ENCODE data around the gene PCIF1.
A peak's percentile ranks its signal among the peaks of the same experiment; 100 is the strongest.

Gene PCIF1

GRCh38 chr20:45892049-45892825, 42.2 kb upstream of the PCIF1 start:
- Histone ChIP-seq H4K20me1 (peaks cover 0 to 67% (median 22%) of the 10 kb centered on the region in 11 experiments; a peak in 10 of 22 replicates), H3K36me3 (peaks cover 47 to 67% (median 50%) of the 10 kb centered on the region in 11 experiments), H3K27ac (peak overlapping the region; percentile 72 to 94 (median 80); a peak in 20 of 22 replicates), H3K9me3 (replicated peaks in 1 of 11) (no peaks in the 10 kb centered on the region), H3K4me2 (peak overlapping the region; percentile 92 to 100 (median 98)), H3K9ac (peak overlapping the region; percentile 84 to 93 (median 88)), H3K4me3 (peak overlapping the region; percentile 77 to 94 (median 86)), H3K27me3 (no peaks in the 10 kb centered on the region), H3K4me1 (peaks cover 34 to 62% (median 48%) of the 10 kb centered on the region in 10 experiments)
- 0 out of 22 replicates have a peak, but pooled peaks of 1 of the 11 experiments have one; percentile 10 for TF ChIP-seq Cebpa-rat (IDR thresholded peaks at IDR 0.05)

- Histone ChIP-seq H3K4me2 (peak overlapping the region in 9 of 11 experiments; percentile 92 to 100 (median 98); a peak in 18 of 22 replicates), H3K9me3 (replicated peaks in 1 of 11) (no peaks in the 10 kb centered on the region), H3K9ac (peak overlapping the region in 8 of 11 experiments; percentile 86 to 93 (median 89); a peak in 12 of 22 replicates), H3K4me3 (peak overlapping the region in 7 of 10 experiments; percentile 77 to 94 (median 87); a peak in 12 of 20 replicates), H3K36me3 (peaks cover 50 to 67% (median 55%) of the 10 kb centered on the region in 11 experiments), H3K4me1 (peaks cover 34 to 62% (median 47%) of the 10 kb centered on the region in 10 experiments), H3K27me3 (no peaks in the 10 kb centered on the region), H3K27ac (peak overlapping the region in 5 of 11 experiments; percentile 1 to 94 (median 86); a peak in 10 of 22 replicates), H4K20me1 (peaks cover 0 to 74% (median 19%) of the 10 kb centered on the region in 11 experiments; a peak in 11 of 22 replicates)
- TF ChIP-seq Cebpa-rat (IDR thresholded peaks at IDR 0.05), result no peak
Observed at GRCh38 chr20:45892828-45893500, 41.5 kb upstream of the PCIF1 start.

- Histone ChIP-seq H3K4me2 (peak overlapping the region in 3 of 11 experiments; percentile 96 to 99 (median 97); a peak in 6 of 22 replicates), H3K9me3 (replicated peaks in 1 of 11) (no peaks in the 10 kb centered on the region), H3K27me3 (no peaks in the 10 kb centered on the region), H3K9ac (peak overlapping the region in 4 of 11 experiments; percentile 33 to 93 (median 88); a peak in 3 of 22 replicates), H3K4me3 (no peak overlapping the region), H3K27ac (0 out of 22 replicates have a peak overlapping the region, but pooled peaks of 1 of the 11 experiments have one; percentile 94), H4K20me1 (peaks cover 0 to 78% (median 18%) of the 10 kb centered on the region in 11 experiments; a peak in 11 of 22 replicates), H3K36me3 (peaks cover 59 to 70% (median 63%) of the 10 kb centered on the region in 11 experiments), H3K4me1 (peaks cover 26 to 55% (median 39%) of the 10 kb centered on the region in 10 experiments)
- TF ChIP-seq Cebpa-rat (IDR thresholded peaks at IDR 0.05), result no peak
Observed at GRCh38 chr20:45893831-45894230, 40.7 kb upstream of the PCIF1 start.

- no peak for TF ChIP-seq Cebpa-rat (IDR thresholded peaks at IDR 0.05)
- H3K4me1 ChIP-seq, result peaks cover 22 to 45% (median 29%) of the 10 kb centered on the region in 10 experiments
- peaks cover 0 to 76% (median 16%) of the 10 kb centered on the region in 11 experiments; a peak in 11 of 22 replicates for H4K20me1 ChIP-seq
- no peaks in the 10 kb centered on the region for H3K27me3 ChIP-seq
- H3K9me3 ChIP-seq (replicated peaks in 1 of 11), result no peaks in the 10 kb centered on the region
- H3K9ac ChIP-seq, result no peak overlapping the region; a peak in 1 of 22 replicates
- no peak overlapping the region for H3K27ac ChIP-seq
- H3K4me2 ChIP-seq, result peak overlapping the region in 3 of 11 experiments; percentile 96 to 99 (median 97); a peak in 3 of 22 replicates
- no peak overlapping the region for H3K4me3 ChIP-seq
- H3K36me3 ChIP-seq, result peaks cover 65 to 75% (median 71%) of the 10 kb centered on the region in 11 experiments
Observed at GRCh38 chr20:45894797-45895196, 39.7 kb upstream of the PCIF1 start.

GRCh38 chr20:45896641-45897161, 37.8 kb upstream of the PCIF1 start:
- Histone ChIP-seq H3K9ac (peak overlapping the region in 2 of 11 experiments; percentile 13 to 19; a peak in 1 of 22 replicates), H3K36me3 (peaks cover 68 to 93% (median 83%) of the 10 kb centered on the region in 11 experiments), H3K27ac (no peak overlapping the region), H3K4me2 (no peak overlapping the region), H3K27me3 (no peaks in the 10 kb centered on the region), H4K20me1 (peaks cover 0 to 93% (median 13%) of the 10 kb centered on the region in 11 experiments; a peak in 11 of 22 replicates), H3K4me3 (no peak overlapping the region), H3K4me1 (peaks cover 14 to 44% (median 24%) of the 10 kb centered on the region in 10 experiments), H3K9me3 (replicated peaks in 1 of 11) (no peaks in the 10 kb centered on the region)
- no peak for TF ChIP-seq Cebpa-rat (IDR thresholded peaks at IDR 0.05)

- H4K20me1 ChIP-seq, result peaks cover 0 to 96% (median 8%) of the 10 kb centered on the region in 11 experiments; a peak in 11 of 22 replicates
- no peaks in the 10 kb centered on the region for H3K9me3 ChIP-seq (replicated peaks in 1 of 11)
- peak overlapping the region in 2 of 11 experiments; percentile 13 to 19; a peak in 1 of 22 replicates for H3K9ac ChIP-seq
- peaks cover 14 to 44% (median 24%) of the 10 kb centered on the region in 10 experiments for H3K4me1 ChIP-seq
- no peak overlapping the region for H3K4me2 ChIP-seq
- peaks cover 68 to 99% (median 83%) of the 10 kb centered on the region in 11 experiments for H3K36me3 ChIP-seq
- H3K27me3 ChIP-seq, result no peaks in the 10 kb centered on the region
- no peak overlapping the region for H3K4me3 ChIP-seq
- no peak overlapping the region for H3K27ac ChIP-seq
- TF ChIP-seq Cebpa-rat (IDR thresholded peaks at IDR 0.05), result no peak
Observed at GRCh38 chr20:45897289-45897688, 37.2 kb upstream of the PCIF1 start.

GRCh38 chr20:45897692-45898091, 36.8 kb upstream of the PCIF1 start:
- Histone ChIP-seq H3K9me3 (replicated peaks in 1 of 11) (no peaks in the 10 kb centered on the region), H3K4me3 (no peak overlapping the region), H3K9ac (peak overlapping the region in 2 of 11 experiments; percentile 10 to 18; a peak in 2 of 22 replicates), H3K27ac (no peak overlapping the region), H3K27me3 (no peaks in the 10 kb centered on the region), H4K20me1 (peaks cover 0 to 96% (median 9%) of the 10 kb centered on the region in 11 experiments; a peak in 11 of 22 replicates), H3K4me1 (peaks cover 15 to 44% (median 24%) of the 10 kb centered on the region in 10 experiments), H3K4me2 (no peak overlapping the region), H3K36me3 (peaks cover 66 to 99% (median 79%) of the 10 kb centered on the region in 11 experiments)
- TF ChIP-seq Cebpa-rat (IDR thresholded peaks at IDR 0.05), result no peak

- Histone ChIP-seq H3K4me2 (no peak overlapping the region), H3K36me3 (peaks cover 61 to 98% (median 73%) of the 10 kb centered on the region in 11 experiments), H3K27ac (no peak overlapping the region), H3K9ac (0 out of 22 replicates have a peak overlapping the region, but pooled peaks of 2 of the 11 experiments have one; percentile 10), H3K27me3 (no peaks in the 10 kb centered on the region), H3K4me1 (peaks cover 21 to 44% (median 24%) of the 10 kb centered on the region in 10 experiments), H3K9me3 (replicated peaks in 1 of 11) (no peaks in the 10 kb centered on the region), H4K20me1 (peaks cover 0 to 96% (median 7%) of the 10 kb centered on the region in 11 experiments; a peak in 10 of 22 replicates), H3K4me3 (no peak overlapping the region)
- no peak for TF ChIP-seq Cebpa-rat (IDR thresholded peaks at IDR 0.05)
Observed at GRCh38 chr20:45898285-45898684, 36.2 kb upstream of the PCIF1 start.
